COLO829 (cell line): ENCODE data around the gene CDH4.

Experiments
- DNase-seq: peaks from one replicate; pipeline ENCODE4 v3.0.0; 2012; ENCODE audit warnings: low spot score

The CDH4 gene

GRCh38 chr20:61519488-61519887 is 267.4 kb downstream of the CDH4 start:
- no peak for DNase-seq

- no peak for DNase-seq
Measured at GRCh38 chr20:61520076-61520892, 268.2 kb downstream of the CDH4 start.

- no peak for DNase-seq
Measured at GRCh38 chr20:61520893-61521460, 268.9 kb downstream of the CDH4 start.

DNA sequence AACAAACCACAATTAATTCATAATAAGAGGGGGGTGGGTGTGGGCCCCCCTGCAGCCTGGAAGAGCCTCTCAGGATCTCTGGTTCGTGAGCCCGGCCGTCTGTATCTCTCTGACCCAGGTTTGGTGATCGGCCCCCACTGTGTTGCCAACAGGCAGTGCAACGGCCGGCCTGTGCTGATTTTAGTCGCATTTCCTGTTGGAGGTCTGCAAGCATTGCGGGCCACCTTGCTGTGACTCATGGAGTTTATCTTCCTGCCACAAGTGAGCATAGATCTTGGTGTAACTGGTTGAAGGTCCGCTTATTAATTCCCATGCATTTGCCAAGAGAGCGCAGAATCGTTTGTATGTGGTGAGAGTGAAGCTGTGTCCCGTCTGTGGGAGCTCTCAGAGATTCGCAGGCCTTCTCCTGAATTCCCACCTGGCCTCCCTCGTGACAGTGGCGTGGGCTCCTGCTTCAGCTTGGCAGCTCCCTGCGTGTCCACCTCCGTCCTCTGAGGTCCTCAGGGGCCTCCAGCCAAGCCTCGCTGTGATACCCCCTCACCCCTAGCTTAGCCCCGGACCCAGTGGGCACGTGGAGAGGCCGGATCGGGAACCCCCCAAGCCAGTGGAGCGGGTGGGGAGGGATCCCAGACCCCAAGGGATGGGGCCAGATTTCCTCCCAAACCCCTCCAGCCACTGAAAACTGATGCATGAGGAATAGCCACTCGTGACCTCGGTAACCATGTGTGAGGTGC is 269.8 kb downstream of the CDH4 start:
- no peak for DNase-seq

GRCh38 chr20:61522498-61523090 is 270.5 kb downstream of the CDH4 start:
- no peak for DNase-seq

- DNase-seq: no peak
Measured at GRCh38 chr20:61523145-61523544, 271.1 kb downstream of the CDH4 start.

DNA sequence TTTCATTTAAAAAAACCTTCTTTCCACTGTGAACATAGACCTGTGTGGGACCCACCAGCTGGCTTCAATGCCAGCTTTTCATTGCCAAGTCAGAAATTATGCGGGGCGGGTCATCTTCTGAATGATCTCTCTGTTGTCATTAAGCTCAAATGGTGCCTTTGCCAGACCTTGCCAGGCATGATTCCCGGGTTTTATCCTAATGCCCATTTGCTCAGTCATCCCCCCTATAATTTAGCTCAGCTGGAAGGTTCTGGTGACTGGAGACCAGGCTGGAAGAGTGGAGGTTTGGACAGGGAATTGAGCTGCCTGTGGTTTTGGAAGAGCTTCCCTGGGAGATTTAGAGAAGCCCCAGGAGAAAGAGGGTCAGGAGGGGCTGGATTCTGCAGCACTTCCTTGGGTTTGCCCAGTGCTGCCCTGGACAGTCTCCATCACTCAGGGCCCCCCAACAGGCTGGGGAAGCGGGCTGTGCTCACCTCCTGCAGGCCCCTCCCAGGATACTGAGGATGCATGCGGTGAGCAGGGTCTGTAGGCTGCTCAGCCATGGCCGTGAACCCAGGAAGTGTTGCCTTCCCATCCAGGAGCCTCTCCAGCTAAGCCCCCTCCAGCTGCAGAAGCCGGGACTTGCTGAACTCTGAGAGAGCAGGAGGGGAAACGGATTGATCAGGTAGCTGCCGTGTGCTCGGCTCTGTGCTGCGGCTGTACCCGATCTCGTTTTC is 273.0 kb downstream of the CDH4 start:
- no peak for DNase-seq

- no peak for DNase-seq
Measured at GRCh38 chr20:61525781-61526431, 273.8 kb downstream of the CDH4 start.

DNA sequence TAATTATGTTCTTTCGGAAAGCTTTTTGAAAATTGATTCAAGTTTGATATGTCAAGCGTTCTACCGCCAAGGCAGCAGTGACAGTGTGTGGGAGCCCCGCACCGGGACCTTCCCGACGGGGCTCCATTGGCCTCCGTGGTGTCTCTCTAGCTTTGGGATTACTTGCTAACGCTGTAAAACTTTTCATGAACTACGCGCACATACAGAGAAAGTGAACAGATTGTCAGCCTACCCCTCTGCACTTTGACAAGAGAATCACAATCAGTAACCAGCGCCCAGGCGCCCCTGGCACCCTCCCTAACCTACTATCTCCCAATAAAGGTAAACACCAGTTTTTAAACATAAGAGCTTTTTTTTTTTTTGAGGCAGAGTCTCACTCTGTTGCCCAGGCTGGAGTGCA is 274.8 kb downstream of the CDH4 start:
- DNase-seq: no peak

DNA sequence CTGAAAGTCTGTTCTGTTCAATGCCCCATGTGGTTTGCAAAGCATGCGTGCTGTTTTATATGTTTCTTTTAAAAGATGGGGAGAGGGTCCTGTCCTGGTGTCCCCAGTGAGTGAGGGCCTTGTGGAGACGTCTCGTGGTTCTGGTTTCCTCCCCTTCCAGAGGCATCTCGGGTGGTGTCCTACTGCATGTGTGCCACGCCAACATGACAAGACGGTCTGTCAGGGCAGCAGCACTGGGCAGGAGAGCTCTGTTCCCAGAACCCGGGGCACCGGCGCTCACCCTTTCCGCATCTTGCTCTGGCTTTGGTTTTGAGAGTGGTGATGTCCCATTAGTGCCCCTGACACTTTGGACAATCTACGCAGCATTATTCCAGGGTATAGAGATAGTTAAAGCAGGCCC is 275.6 kb downstream of the CDH4 start:
- no peak for DNase-seq

DNA sequence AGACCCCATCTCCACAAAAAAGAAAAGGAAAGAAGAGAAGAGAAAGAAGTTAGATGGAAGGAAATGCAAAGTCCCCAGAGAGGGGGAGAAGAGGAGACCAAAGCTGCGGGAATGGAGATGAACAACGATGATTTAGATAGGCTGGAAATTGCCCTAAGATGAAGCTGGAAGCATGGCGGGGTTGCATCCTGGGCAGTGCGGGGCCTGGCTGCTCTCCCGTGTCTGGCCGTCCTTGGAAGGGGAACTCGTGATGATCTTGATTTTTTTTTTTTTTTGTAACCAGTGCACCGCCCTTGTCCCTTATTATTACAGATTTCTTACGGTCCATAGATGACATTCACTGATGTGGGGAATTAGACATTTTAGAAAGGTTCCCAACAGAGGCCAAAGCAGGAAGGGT is 276.5 kb downstream of the CDH4 start:
- DNase-seq: no peak

GRCh38 chr20:61529354-61529753 is 277.3 kb downstream of the CDH4 start:
- DNase-seq: no peak

- DNase-seq: no peak
Measured at GRCh38 chr20:61531553-61532345, 279.7 kb downstream of the CDH4 start.

- no peak for DNase-seq
Measured at GRCh38 chr20:61532736-61533135, 280.7 kb downstream of the CDH4 start.

- DNase-seq: no peak
Measured at GRCh38 chr20:61533231-61533631, 281.2 kb downstream of the CDH4 start.

GRCh38 chr20:61534346-61534745 is 282.3 kb downstream of the CDH4 start:
- no peak for DNase-seq

DNA sequence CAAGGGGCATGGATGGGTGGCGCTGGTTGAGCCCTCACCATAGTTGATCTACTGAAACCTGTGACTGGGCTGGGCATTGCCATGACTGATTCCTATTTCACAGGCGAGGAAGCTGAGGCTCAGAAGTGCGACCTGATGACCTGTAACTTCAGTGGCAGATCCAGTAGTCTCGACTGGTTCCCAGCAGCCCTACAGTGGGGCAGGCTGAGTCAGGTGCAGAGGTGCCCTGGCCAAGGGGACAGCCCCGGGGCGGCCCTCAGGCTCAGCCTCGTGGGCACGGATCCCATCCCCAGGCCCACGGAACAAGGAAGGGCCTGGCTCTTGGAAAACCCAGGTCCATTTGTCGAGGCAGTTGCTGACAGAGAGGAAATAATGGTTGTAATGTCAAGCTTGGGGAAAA is 283.0 kb downstream of the CDH4 start:
- no peak for DNase-seq

DNA sequence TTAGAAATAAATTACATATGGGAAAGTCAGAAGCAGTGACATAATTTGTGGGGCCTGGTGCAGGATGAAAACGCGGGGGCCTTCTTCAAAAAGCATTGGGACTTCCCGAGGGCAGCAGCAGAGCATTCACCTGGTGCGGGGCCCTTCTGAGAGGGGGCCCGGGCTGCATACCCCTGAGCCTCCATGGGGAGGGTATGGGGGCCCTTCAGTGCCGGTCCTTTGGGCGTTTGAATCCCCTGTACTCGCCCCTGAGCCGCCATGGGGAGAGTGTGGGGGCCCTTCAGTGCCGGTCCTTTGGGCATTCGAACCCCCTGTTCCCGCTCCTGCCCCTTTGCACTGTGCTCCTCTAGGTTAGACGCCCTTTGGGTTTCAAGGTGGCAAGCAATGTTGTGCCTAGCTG is 283.5 kb downstream of the CDH4 start:
- DNase-seq: no peak

GRCh38 chr20:61535956-61536355 is 283.9 kb downstream of the CDH4 start:
- no peak for DNase-seq

DNA sequence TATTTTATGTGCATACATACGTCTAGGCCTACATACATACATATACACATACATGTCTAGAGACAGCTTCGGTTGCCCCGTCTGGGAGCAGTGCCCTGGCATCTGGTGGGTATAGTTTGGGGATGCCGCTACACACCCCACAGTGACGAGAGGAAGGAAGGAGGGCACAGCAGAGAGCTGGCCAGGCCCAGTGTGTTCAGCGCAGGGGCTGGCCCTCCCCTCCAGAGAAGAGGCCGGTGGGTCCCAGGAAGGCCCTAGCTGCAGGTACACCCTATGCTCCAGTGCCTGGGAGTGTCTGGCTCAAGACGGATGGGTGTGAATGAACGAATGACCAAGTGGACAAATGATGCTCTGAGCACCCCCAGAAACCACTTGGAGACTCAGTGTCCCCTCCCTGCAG is 284.6 kb downstream of the CDH4 start:
- no peak for DNase-seq
